HEK293T (cell line): ENCODE measurements around the gene HMGB2.

ENCODE experiments used
- ELF4 ChIP-seq: fragments of 450-650 bp; IDR thresholded peaks from 2 replicates; pipeline ENCODE4 v1.6.1; 2017; ENCODE audit warnings: antibody characterized with exemption
- FOXM1 ChIP-seq: fragments of 450-650 bp; IDR thresholded peaks from 2 replicates; pipeline ENCODE4 v1.6.1; 2017; ENCODE audit warnings: mild to moderate bottlenecking, borderline replicate concordance

- TF ChIP-seq ELF4 (no peak), FOXM1 (no peak)
Measured at GRCh38 chr4:173284463-173284862, 49.7 kb downstream of the HMGB2 start.
